ENCODE data around the gene SMYD3.

The SMYD3 gene

DNA sequence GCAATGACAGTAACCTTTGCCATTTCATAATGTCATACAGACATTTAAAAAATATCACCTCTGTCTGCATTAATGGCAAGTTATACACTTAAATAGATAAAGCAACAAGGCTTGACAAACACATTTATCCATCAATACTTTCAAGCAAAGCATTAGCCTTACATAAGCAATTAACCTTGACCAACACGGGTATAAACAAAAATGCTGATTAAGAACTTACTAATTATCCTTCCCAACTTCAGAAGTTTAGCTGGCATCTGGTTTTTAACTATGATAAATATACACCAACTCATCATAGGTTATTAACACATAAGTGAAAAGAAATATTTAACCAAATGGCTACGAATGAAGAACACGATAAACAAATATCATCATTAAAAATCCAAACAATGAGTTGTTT lies 188.5 kb downstream of the SMYD3 start:
- H3K4me3 ChIP-seq (ENCODE audit: low read depth, low read length): no peak overlapping the region
- DNase-seq (ENCODE audit: low read depth): no peak
- TF ChIP-seq, protein P1, sequence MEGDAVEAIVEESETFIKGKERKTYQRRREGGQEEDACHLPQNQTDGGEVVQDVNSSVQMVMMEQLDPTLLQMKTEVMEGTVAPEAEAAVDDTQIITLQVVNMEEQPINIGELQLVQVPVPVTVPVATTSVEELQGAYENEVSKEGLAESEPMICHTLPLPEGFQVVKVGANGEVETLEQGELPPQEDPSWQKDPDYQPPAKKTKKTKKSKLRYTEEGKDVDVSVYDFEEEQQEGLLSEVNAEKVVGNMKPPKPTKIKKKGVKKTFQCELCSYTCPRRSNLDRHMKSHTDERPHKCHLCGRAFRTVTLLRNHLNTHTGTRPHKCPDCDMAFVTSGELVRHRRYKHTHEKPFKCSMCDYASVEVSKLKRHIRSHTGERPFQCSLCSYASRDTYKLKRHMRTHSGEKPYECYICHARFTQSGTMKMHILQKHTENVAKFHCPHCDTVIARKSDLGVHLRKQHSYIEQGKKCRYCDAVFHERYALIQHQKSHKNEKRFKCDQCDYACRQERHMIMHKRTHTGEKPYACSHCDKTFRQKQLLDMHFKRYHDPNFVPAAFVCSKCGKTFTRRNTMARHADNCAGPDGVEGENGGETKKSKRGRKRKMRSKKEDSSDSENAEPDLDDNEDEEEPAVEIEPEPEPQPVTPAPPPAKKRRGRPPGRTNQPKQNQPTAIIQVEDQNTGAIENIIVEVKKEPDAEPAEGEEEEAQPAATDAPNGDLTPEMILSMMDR (conservative IDR thresholded peaks at IDR 0.05; ENCODE audit: low read depth, low read length): no peak

GRCh38 chr1:246318036-246318359 lies 189.1 kb downstream of the SMYD3 start:
- H3K4me3 ChIP-seq (ENCODE audit: low read depth, low read length): no peak overlapping the region
- TF ChIP-seq, protein P1 (conservative IDR thresholded peaks at IDR 0.05; ENCODE audit: low read depth, low read length): no peak
- no peak for DNase-seq (ENCODE audit: low read depth)

GRCh38 chr1:246317332-246318035 lies 189.6 kb downstream of the SMYD3 start:
- TF ChIP-seq, protein P1 (conservative IDR thresholded peaks at IDR 0.05; ENCODE audit: low read depth, low read length): no peak
- DNase-seq (ENCODE audit: low read depth): peak; percentile 34
- no peak overlapping the region for H3K4me3 ChIP-seq (ENCODE audit: low read depth, low read length)

GRCh38 chr1:246311461-246311860 lies 195.6 kb downstream of the SMYD3 start:
- TF ChIP-seq, protein P1 (conservative IDR thresholded peaks at IDR 0.05; ENCODE audit: low read depth, low read length): no peak
- no peak for DNase-seq (ENCODE audit: low read depth)
- no peak overlapping the region for H3K4me3 ChIP-seq (ENCODE audit: low read depth, low read length)

GRCh38 chr1:246309247-246309884 lies 197.7 kb downstream of the SMYD3 start:
- DNase-seq (ENCODE audit: low read depth): no peak
- no peak overlapping the region for H3K4me3 ChIP-seq (ENCODE audit: low read depth, low read length)
- TF ChIP-seq, protein P1 (conservative IDR thresholded peaks at IDR 0.05; ENCODE audit: low read depth, low read length): no peak

- TF ChIP-seq, protein P1 (conservative IDR thresholded peaks at IDR 0.05; ENCODE audit: low read depth, low read length): no peak
- H3K4me3 ChIP-seq (ENCODE audit: low read depth, low read length): no peak overlapping the region
- no peak for DNase-seq (ENCODE audit: low read depth)
Observed at GRCh38 chr1:246308533-246309075, 198.5 kb downstream of the SMYD3 start.
